HG03378 (cell line): Measurements from ENCODE around the gene NKAIN1.

Experiments
- ATAC-seq: cut with Tn5 transposase; IDR thresholded peaks from one replicate; pipeline ENCODE4 v1.9.1; 2021; ENCODE audit warnings: mild to moderate bottlenecking, moderate library complexity; ENCODE audit not compliant: unreplicated experiment

NKAIN1 gene

DNA sequence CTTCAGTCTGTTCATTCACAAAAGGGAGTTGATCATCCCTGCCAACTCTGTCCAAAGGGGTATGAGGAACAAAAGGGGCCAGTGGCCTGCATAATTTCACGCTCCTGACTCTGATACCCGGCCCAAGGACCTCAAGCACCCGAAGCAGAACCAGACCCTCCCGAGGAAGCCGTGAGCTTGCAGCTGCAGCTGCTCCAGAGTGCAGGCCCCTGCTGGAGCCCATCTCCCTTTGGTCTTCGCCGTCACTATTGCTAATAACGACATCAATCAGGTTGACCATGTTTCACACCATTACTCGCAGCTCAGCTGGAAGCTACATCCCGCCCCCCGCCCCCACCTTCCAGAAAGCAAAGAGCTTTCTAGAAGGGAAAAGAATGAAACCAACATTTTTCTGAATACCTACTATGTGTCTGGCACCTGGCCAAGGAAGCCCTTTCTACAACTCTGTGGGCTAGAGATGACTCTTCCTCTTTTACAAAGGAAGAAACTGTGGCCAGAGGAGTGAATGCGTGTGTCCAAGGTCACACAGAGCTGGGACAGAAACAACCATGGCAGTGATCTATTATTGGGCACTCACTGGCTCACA, 5.5 kb downstream of the NKAIN1 start:
- ATAC-seq, result no peak

DNA sequence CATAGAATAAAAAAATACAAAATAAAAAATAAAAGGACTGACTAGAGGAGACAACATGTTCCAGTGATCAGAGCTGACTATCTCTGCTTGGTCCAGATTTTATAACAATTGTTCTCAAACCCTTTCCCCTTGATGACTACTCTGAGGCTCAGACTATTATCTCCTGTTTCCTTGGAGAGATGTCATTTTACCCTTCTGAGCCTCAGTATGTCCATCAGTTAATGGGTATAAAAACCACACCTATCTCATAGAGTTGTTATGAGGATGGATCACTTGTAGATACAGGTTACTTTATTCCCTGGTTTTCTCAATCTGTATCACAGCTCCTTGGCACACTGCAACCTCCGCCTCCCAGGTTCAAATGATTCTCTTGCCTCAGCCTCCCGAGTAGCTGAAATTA, 7.0 kb downstream of the NKAIN1 start:
- ATAC-seq, result no peak

- no peak for ATAC-seq
Measured at GRCh38 chr1:31231802-31232201, 7.9 kb downstream of the NKAIN1 start.

DNA sequence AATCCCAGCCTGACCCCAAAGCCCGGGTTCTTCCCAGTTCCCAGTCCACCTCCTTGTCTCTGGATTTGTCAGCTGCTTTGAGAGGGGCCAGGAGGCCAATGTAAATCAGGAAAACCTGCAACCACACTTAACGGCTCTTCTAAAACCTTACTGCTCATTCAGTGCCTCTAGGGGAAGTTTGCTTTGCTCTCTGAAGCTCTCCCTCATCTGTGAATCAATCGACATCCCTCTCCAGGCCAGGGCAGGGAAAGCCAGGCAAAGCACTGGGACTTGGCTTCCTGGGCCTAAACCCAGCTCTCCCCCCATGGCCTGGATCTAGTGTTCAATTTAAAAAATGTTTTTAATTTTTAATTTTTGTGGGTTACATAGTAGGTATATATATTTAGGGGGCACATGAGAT, 9.3 kb downstream of the NKAIN1 start:
- no peak for ATAC-seq

- ATAC-seq, result no peak
Measured at GRCh38 chr1:31228986-31229385, 10.7 kb downstream of the NKAIN1 start.

GRCh38 chr1:31227891-31228568, 11.7 kb downstream of the NKAIN1 start:
- no peak for ATAC-seq

DNA sequence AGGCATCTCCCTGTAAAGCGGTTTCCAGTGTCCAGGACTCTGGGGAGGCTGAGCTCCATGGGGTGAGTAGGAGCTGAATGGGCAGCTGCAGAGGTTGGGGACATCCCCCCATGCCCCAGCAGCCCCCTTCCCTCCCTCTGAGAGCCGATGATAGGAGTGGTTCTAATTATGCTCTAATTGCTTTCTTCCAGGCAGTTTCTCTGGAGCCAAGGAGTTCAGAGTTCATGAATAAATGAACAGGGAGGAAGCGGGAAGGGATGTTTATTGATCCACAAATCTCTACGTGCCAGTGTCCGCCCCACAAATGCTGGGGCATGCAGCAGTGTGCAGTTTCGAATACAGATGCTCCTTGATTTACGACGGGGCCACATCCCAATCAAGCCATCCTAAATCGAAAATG, 15.6 kb downstream of the NKAIN1 start:
- ATAC-seq, result no peak

DNA sequence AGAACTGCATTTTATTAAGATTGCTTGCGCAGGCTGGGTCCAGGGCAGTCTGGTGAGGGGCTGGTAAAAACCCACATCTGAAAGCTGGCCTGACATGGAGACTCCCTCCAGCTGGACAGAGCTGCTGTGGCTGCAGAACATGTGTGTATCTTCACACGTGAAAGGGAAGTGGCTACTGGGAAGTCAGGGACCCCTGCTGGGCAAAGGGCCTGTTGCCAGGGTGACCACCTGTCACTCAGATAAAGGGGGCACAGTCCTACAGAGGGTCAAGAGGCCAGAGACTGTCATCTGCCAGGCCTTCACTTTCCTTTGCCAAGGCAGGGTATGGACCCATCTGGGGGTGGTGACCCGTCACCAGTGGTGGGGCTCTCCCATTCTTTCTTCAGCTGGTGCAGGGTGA, 17.5 kb downstream of the NKAIN1 start:
- no peak for ATAC-seq

- ATAC-seq, result no peak
Measured at GRCh38 chr1:31221072-31221471, 18.6 kb downstream of the NKAIN1 start.

GRCh38 chr1:31219489-31219888, 20.2 kb downstream of the NKAIN1 start:
- no peak for ATAC-seq

- ATAC-seq, result no peak
Measured at GRCh38 chr1:31218705-31219104, 21.0 kb downstream of the NKAIN1 start.

- no peak for ATAC-seq
Measured at GRCh38 chr1:31216016-31216415, 23.7 kb downstream of the NKAIN1 start.

GRCh38 chr1:31215065-31215570, 24.6 kb downstream of the NKAIN1 start:
- ATAC-seq, result no peak

DNA sequence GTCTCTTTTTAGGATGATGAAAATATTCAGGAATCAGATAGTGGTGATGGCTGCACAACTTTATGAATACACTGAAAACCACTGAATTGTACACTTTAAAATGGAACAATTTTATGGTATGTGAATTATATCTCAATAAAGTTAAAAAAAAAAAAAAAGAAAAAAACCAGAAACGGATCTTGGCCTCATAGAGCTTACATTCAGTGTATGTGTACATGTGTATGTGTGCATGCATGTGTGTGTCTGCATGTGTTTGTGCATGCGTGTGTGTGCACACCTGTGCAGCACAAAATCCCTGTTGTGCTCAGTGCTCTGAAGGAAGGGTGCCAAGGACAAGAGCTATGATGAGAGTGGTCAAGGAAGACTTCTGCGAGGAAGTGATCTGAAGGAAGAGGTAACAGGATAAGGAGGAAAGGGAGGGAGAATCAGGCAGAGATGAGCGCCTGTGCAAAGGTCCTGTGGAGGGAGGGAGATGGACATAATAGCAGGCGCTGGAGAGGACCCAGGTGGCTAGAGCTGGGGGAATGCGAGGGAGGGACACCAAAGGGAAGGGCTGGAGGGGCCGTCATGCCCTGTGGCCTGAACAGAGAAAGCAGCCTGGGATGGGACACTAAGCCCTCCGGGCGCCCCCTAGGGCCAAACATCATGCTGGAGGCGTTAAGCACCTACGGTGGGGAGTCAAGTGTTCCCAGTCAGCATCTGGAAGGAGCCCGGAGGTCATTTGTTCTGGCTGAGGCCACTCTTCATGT, 25.2 kb downstream of the NKAIN1 start:
- no peak for ATAC-seq

DNA sequence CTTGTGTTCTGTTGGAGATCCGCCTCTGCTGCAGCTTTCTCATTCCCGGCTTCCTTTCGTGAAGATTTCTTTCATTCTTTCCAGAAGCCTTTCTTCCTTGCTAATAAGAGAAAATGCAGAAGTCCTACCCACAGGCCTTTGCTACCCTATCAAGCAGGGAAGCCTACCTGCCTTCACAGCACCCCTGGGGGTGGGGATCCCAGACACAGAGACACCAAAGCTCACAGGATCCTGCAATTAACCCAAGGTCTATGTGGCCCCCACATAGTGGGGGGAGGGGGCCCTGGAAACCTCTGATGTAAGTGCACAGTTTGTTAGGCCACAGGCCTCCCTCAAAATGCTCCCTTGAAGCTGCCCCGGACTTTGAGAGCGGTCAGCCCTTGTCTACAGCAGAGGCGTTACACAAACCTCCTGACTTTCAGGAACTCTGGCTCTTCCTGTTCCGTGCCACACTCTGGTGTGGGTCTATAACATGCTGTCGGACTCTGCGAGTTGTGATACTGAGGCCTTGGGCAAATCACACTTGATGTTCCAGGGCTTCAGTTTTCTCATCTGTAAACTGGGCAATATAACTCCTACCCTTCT, 31.2 kb downstream of the NKAIN1 start:
- ATAC-seq, result no peak

DNA sequence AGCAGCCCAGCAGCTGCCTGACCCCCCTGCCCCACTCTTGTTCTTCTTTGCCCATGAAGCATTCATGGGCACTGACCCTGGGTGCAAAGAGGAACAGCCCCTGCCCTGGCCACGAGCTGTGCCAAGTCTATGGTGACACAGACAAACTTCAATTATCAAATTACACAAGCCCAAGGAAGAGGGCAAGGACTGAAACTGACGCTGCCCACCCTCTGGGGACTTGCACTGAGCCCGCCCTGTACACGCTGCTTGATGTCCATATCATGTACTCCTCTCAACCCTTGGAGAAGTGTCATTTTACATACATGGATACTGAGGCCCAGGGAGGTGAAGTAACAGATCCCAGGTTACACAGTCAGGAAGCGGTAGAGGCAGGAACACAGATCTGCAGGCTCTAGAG, 32.1 kb downstream of the NKAIN1 start:
- ATAC-seq, result no peak

DNA sequence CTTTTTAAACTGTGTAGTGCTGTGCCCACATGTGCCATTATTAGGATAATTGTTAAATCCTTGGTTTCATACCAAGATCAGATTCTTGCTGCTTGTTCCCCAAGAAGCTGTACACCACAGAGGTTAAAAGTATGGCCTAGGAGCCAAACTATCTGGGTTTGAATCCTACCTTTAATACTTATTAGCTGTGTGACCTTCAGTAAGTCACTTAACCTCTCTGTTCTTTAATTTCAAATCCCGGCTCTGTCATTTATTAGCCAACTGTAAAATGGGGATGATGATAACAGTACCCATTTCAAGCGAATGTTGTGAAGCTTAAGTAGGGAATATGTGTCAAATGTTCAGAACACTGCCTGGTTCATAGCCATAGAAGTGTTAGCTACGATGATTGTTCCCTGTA, 32.6 kb downstream of the NKAIN1 start:
- ATAC-seq, result no peak

DNA sequence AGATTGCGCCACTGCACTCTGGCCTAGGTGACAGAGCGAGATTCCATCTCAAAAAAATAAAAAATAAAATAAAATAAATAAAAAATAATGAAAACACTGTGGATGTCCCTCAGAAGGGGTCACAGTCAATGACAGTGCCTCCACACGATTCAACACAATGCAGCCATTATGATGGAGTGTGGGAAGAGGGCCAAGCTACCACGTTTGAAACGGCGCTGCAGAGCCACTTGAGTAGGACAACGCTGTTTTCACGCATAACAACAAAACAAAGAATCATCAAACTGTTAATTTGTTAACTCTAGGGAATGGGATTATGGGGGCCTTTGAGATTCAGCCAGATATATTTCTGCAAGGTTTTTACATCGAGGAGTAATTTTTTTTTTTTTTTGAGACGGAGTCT, 36.5 kb downstream of the NKAIN1 start:
- no peak for ATAC-seq

DNA sequence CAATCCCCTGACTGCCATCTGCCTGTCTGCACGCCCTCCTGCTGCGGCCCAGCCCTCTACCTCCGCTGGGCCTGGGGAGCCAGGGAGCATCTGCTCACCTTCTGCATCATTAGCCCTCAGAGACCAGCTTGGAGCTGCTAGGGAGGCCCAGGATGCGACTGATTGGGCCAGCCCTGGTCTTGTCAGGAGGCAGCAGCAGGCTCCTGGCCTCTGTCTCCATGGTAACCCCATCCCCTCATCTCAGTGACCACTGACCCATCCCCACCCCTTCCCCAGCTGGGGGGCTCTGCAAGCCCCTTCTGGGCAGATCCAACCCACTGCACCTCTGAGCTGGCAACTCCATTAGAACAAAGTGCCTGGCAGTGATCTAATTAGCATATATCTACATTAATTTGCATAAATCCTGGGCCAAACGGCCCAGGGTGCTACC, 37.7 kb downstream of the NKAIN1 start:
- no peak for ATAC-seq

- ATAC-seq, result no peak
Measured at GRCh38 chr1:31199949-31200348, 39.7 kb downstream of the NKAIN1 start.

- ATAC-seq, result no peak
Measured at GRCh38 chr1:31199236-31199790, 40.4 kb downstream of the NKAIN1 start.
